ENCODE results near the gene APOC1. TPM values are rescaled to one million over a fixed set of nuclear protein-coding genes. Genes with fewer than 3 reads are reported as not detected.
A peak's percentile ranks its signal among the peaks of the same experiment; 100 is the strongest.

APOC1 gene
- total RNA-seq, 1 experiment from 2014 or later: 250 TPM

- TF ChIP-seq, protein P1, sequence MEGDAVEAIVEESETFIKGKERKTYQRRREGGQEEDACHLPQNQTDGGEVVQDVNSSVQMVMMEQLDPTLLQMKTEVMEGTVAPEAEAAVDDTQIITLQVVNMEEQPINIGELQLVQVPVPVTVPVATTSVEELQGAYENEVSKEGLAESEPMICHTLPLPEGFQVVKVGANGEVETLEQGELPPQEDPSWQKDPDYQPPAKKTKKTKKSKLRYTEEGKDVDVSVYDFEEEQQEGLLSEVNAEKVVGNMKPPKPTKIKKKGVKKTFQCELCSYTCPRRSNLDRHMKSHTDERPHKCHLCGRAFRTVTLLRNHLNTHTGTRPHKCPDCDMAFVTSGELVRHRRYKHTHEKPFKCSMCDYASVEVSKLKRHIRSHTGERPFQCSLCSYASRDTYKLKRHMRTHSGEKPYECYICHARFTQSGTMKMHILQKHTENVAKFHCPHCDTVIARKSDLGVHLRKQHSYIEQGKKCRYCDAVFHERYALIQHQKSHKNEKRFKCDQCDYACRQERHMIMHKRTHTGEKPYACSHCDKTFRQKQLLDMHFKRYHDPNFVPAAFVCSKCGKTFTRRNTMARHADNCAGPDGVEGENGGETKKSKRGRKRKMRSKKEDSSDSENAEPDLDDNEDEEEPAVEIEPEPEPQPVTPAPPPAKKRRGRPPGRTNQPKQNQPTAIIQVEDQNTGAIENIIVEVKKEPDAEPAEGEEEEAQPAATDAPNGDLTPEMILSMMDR (IDR thresholded peaks at IDR 0.05; ENCODE audit: insufficient read depth in 1 of 2, low read depth in 1 of 2, low read length in 1 of 2, severe bottlenecking in 1 of 2, unreplicated experiment in 1 of 2): no peak
- H3K4me3 Mint-ChIP-seq (ENCODE audit: unreplicated experiment): no peak overlapping the region
- H3K27me3 Mint-ChIP-seq (ENCODE audit: insufficient read depth, unreplicated experiment): no peaks in the 10 kb centered on the region
- DNase-seq: no peak
- BruUV-seq (replicated peaks): no TSS peak
- H3K4me1 ChIP-seq: peaks cover 17% of the 10 kb centered on the region
- CTCF ChIA-PET: no interaction called here
- peaks cover 15% of the 10 kb centered on the region for H3K36me3 ChIP-seq (ENCODE audit: control insufficient read depth, insufficient read depth, low read length)
- peak overlapping the region; percentile 21 for H3K27ac Mint-ChIP-seq (ENCODE audit: unreplicated experiment)
- no peaks in the 10 kb centered on the region for H3K9me3 ChIP-seq
- H3K4me3 ChIP-seq (ENCODE audit: low read depth, low read length): no peak overlapping the region
- peaks cover 89% of the 10 kb centered on the region for H3K36me3 Mint-ChIP-seq (ENCODE audit: insufficient read depth, unreplicated experiment)
- intact Hi-C loops (cut with micrococcal nuclease; ENCODE audit: unreplicated experiment): no loop called here
- H3K4me1 Mint-ChIP-seq (ENCODE audit: low read depth, unreplicated experiment): peaks cover 17% of the 10 kb centered on the region
- no peaks in the 10 kb centered on the region for H3K27me3 ChIP-seq (replicated peaks; ENCODE audit: control insufficient read depth, insufficient read depth, low read length)
- no peaks in the 10 kb centered on the region for H3K9me3 Mint-ChIP-seq (ENCODE audit: unreplicated experiment)
- POLR2A ChIA-PET: no interaction called here
Observed at GRCh38 chr19:44876930-44877535, 37.4 kb upstream of the APOC1 start.

DNA sequence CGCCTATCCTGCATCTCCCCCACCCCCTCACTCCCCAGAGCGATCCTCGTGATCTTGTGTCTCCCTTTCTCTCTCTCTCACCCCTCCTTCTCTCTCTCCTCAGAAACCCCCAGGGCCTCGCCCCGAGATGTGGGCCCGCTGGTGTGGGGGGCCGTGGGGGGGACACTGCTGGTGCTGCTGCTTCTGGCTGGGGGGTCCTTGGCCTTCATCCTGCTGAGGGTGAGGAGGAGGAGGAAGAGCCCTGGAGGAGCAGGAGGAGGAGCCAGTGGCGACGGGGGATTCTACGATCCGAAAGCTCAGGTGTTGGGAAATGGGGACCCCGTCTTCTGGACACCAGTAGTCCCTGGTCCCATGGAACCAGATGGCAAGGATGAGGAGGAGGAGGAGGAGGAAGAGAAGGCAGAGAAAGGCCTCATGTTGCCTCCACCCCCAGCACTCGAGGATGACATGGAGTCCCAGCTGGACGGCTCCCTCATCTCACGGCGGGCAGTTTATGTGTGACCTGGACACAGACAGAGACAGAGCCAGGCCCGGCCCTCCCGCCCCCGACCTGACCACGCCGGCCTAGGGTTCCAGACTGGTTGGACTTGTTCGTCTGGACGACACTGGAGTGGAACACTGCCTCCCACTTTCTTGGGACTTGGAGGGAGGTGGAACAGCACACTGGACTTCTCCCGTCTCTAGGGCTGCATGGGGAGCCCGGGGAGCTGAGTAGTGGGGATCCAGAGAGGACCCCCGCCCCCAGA is 36.1 kb upstream of the APOC1 start:
- Mint-ChIP-seq H3K4me1 (ENCODE audit: low read depth, unreplicated experiment) (peaks cover 11% of the 10 kb centered on the region), H3K27me3 (ENCODE audit: insufficient read depth, unreplicated experiment) (no peaks in the 10 kb centered on the region), H3K27ac (ENCODE audit: unreplicated experiment) (peak overlapping the region; percentile 74), H3K9me3 (ENCODE audit: unreplicated experiment) (no peaks in the 10 kb centered on the region), H3K4me3 (ENCODE audit: unreplicated experiment) (peak overlapping the region; percentile 54), H3K36me3 (ENCODE audit: insufficient read depth, unreplicated experiment) (peaks cover 86% of the 10 kb centered on the region)
- TSS peak; percentile 62 for BruUV-seq (replicated peaks)
- TF ChIP-seq, protein P1 (IDR thresholded peaks at IDR 0.05; ENCODE audit: insufficient read depth in 1 of 2, low read depth in 1 of 2, low read length in 1 of 2, severe bottlenecking in 1 of 2, unreplicated experiment in 1 of 2): no peak
- peak; percentile 40 to 64 for DNase-seq
- no peaks in the 10 kb centered on the region for H3K27me3 ChIP-seq (replicated peaks; ENCODE audit: control insufficient read depth, insufficient read depth, low read length)
- no peak overlapping the region for H3K4me3 ChIP-seq (ENCODE audit: low read depth, low read length)
- ChIA-PET POLR2A (no interaction called here), CTCF (no interaction called here)
- H3K36me3 ChIP-seq (ENCODE audit: control insufficient read depth, insufficient read depth, low read length): peaks cover 7% of the 10 kb centered on the region
- peaks cover 22% of the 10 kb centered on the region for H3K4me1 ChIP-seq
- intact Hi-C loops (cut with micrococcal nuclease; ENCODE audit: unreplicated experiment): no loop called here
- H3K9me3 ChIP-seq: no peaks in the 10 kb centered on the region

GRCh38 chr19:44879309-44880065 is 34.9 kb upstream of the APOC1 start:
- peak overlapping the region; percentile 83 for H3K27ac Mint-ChIP-seq (ENCODE audit: unreplicated experiment)
- no peak overlapping the region for H3K4me3 Mint-ChIP-seq (ENCODE audit: unreplicated experiment)
- no TSS peak for BruUV-seq (replicated peaks)
- peaks cover 17% of the 10 kb centered on the region for H3K4me1 Mint-ChIP-seq (ENCODE audit: low read depth, unreplicated experiment)
- ChIA-PET POLR2A (interaction anchor here (0.5 to 0.6 kb wide), 2 partner anchors 21 to 148 kb away, joined by 3 to 6 read pairs; no protein-coding TSS in a partner anchor), CTCF (interaction anchor here (0.6 kb wide), 1 partner anchor 75 kb away, joined by 3 read pairs; no protein-coding TSS in a partner anchor)
- no peak for DNase-seq
- TF ChIP-seq, protein P1 (IDR thresholded peaks at IDR 0.05; ENCODE audit: insufficient read depth in 1 of 2, low read depth in 1 of 2, low read length in 1 of 2, severe bottlenecking in 1 of 2, unreplicated experiment in 1 of 2): no peak
- peaks cover 82% of the 10 kb centered on the region for H3K36me3 Mint-ChIP-seq (ENCODE audit: insufficient read depth, unreplicated experiment)
- peaks cover 7% of the 10 kb centered on the region for H3K36me3 ChIP-seq (ENCODE audit: control insufficient read depth, insufficient read depth, low read length)
- intact Hi-C loops (cut with micrococcal nuclease; ENCODE audit: unreplicated experiment): no loop called here
- no peaks in the 10 kb centered on the region for H3K27me3 Mint-ChIP-seq (ENCODE audit: insufficient read depth, unreplicated experiment)
- no peak overlapping the region for H3K4me3 ChIP-seq (ENCODE audit: low read depth, low read length)
- H3K9me3 ChIP-seq: no peaks in the 10 kb centered on the region
- H3K4me1 ChIP-seq: peaks cover 34% of the 10 kb centered on the region
- no peaks in the 10 kb centered on the region for H3K27me3 ChIP-seq (replicated peaks; ENCODE audit: control insufficient read depth, insufficient read depth, low read length)
- H3K9me3 Mint-ChIP-seq (ENCODE audit: unreplicated experiment): no peaks in the 10 kb centered on the region

Measured in Caco-2 (cell line).